Measurements from ENCODE around the gene MAPK10.

MAPK10 gene

DNA sequence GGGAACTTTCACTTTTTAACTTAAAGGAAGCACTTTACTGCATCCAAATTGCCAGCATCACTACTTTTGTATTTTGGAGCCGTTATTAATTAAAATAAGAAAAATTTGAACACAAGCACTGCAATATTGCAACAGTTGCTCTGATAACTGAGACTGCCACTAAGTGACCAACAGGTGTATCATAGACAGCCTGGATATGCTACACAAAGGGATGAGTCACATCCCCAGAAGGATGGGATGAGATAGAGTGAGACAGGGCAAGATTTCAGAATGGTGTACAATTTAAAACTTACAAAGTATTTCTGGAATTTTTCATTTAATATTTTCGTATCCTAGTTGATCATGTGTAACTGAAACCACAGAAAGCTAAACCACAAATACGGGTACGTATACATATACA lies 204.1 kb downstream of the MAPK10 start:
- H3K36me3 ChIP-seq (ENCODE audit: control insufficient read depth in 2 of 2, insufficient read depth in 1 of 2, low read length in 2 of 2) = no peaks in the 10 kb centered on the region
- no peak overlapping the region for H3K27ac ChIP-seq (ENCODE audit: extremely low read depth, low read depth, low read length)
- CTCF ChIA-PET = no interaction called here
- no peaks in the 10 kb centered on the region for H3K9me3 ChIP-seq (ENCODE audit: control insufficient read depth, insufficient read depth, low read depth, low read length)
- no peak for TF ChIP-seq KLF16 (tag by site-specific recombination; IDR thresholded peaks at IDR 0.05)
- TF ChIP-seq ZNF221 (tag by site-specific recombination; IDR thresholded peaks at IDR 0.05; ENCODE audit: borderline replicate concordance) = no peak
- TF ChIP-seq MEIS1 (CRISPR knock-in tag; IDR thresholded peaks at IDR 0.05; ENCODE audit: borderline replicate concordance) = no peak
- TF ChIP-seq ZNF514 (tag by site-specific recombination; IDR thresholded peaks at IDR 0.05) = no peak
- no peak for TF ChIP-seq ZNF366 (tag by site-specific recombination; conservative IDR thresholded peaks at IDR 0.05)
- no peak for TF ChIP-seq ZNF121 (tag by site-specific recombination; IDR thresholded peaks at IDR 0.05)
- TF ChIP-seq, protein P1, sequence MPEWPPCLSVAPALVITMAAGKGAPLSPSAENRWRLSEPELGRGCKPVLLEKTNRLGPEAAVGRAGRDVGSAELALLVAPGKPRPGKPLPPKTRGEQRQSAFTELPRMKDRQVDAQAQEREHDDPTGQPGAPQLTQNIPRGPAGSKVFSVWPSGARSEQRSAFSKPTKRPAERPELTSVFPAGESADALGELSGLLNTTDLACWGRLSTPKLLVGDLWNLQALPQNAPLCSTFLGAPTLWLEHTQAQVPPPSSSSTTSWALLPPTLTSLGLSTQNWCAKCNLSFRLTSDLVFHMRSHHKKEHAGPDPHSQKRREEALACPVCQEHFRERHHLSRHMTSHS (tag by site-specific recombination; IDR thresholded peaks at IDR 0.05) = no peak
- TF ChIP-seq, protein P2, sequence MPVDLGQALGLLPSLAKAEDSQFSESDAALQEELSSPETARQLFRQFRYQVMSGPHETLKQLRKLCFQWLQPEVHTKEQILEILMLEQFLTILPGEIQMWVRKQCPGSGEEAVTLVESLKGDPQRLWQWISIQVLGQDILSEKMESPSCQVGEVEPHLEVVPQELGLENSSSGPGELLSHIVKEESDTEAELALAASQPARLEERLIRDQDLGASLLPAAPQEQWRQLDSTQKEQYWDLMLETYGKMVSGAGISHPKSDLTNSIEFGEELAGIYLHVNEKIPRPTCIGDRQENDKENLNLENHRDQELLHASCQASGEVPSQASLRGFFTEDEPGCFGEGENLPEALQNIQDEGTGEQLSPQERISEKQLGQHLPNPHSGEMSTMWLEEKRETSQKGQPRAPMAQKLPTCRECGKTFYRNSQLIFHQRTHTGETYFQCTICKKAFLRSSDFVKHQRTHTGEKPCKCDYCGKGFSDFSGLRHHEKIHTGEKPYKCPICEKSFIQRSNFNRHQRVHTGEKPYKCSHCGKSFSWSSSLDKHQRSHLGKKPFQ (tag by site-specific recombination; IDR thresholded peaks at IDR 0.05) = no peak
- TF ChIP-seq SCRT2 (tag by site-specific recombination; IDR thresholded peaks at IDR 0.05) = peak; percentile 80
- H3K4me3 ChIP-seq (ENCODE audit: low read depth, low read length) = no peak overlapping the region
- POLR2A ChIA-PET = no interaction called here
- H3K4me1 ChIP-seq (ENCODE audit: control insufficient read depth, insufficient read depth, low read length) = no peaks in the 10 kb centered on the region

DNA sequence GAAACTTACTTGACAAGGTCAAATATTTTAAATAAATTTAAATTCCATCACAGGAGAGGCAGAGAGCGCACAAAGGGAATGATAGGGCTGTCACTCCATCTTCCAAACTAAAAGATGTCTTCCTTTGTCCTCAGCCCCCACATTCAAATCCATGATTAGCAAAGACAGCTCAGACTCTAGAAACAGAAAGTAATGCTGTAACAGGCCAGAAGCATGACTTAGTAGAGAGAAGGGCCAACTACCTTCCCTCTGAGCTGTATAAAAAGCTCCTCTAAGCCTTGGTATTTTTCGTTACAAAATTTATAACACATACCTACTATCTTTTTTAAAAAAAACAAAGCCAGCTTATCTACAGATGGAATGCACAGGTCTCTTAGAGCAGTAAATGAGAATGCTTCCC lies 207.4 kb downstream of the MAPK10 start:
- no peak overlapping the region for H3K27ac ChIP-seq (ENCODE audit: extremely low read depth, low read depth, low read length)
- TF ChIP-seq ZNF311 (tag by site-specific recombination; IDR thresholded peaks at IDR 0.05; ENCODE audit: borderline replicate concordance) (no peak), SALL2 (tag by site-specific recombination; IDR thresholded peaks at IDR 0.05; ENCODE audit: borderline replicate concordance) (no peak), PRDM1 (tag by site-specific recombination; IDR thresholded peaks at IDR 0.05) (no peak), ZNF544 (tag by site-specific recombination; IDR thresholded peaks at IDR 0.05) (no peak)
- POLR2A ChIA-PET = no interaction called here
- H3K36me3 ChIP-seq (ENCODE audit: control insufficient read depth in 2 of 2, insufficient read depth in 1 of 2, low read length in 2 of 2) = no peaks in the 10 kb centered on the region
- H3K9me3 ChIP-seq (ENCODE audit: control insufficient read depth, insufficient read depth, low read depth, low read length) = no peaks in the 10 kb centered on the region
- CTCF ChIA-PET = interaction anchor here (0.5 kb wide), 1 partner anchor 8 kb away, joined by 3 read pairs; no protein-coding TSS in a partner anchor
- H3K4me1 ChIP-seq (ENCODE audit: control insufficient read depth, insufficient read depth, low read length) = no peaks in the 10 kb centered on the region
- H3K4me3 ChIP-seq (ENCODE audit: low read depth, low read length) = no peak overlapping the region

DNA sequence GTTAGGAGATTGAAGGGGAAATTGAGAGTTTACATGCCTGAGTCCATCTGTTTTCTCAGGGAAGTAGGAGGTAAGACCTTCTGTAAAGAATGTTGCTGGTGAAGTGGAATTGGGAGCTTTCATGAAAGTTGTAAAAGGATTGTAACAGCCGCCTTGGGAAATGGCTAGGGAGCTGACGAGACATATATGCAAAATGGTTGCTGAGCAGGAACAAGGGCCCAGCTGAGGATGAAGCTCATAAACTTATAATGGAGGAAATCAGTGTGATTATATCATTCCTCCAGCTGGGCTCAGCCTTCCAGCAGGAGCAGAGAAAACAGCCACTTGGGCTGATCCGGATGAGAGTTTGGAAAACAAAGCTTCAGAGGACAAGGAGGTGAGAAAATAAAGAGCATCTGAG lies 208.7 kb downstream of the MAPK10 start:
- Histone ChIP-seq H3K4me3 (ENCODE audit: low read depth, low read length) (no peak overlapping the region), H3K36me3 (ENCODE audit: control insufficient read depth in 2 of 2, insufficient read depth in 1 of 2, low read length in 2 of 2) (no peaks in the 10 kb centered on the region), H3K27ac (ENCODE audit: extremely low read depth, low read depth, low read length) (no peak overlapping the region), H3K4me1 (ENCODE audit: control insufficient read depth, insufficient read depth, low read length) (no peaks in the 10 kb centered on the region), H3K9me3 (ENCODE audit: control insufficient read depth, insufficient read depth, low read depth, low read length) (no peaks in the 10 kb centered on the region)
- POLR2A ChIA-PET = no interaction called here
- CTCF ChIA-PET = no interaction called here
- no peak for TF ChIP-seq RBAK (tag by site-specific recombination; IDR thresholded peaks at IDR 0.05)
- TF ChIP-seq ZNF146 (tag by site-specific recombination; IDR thresholded peaks at IDR 0.05) = no peak
- no peak for TF ChIP-seq GLIS1 (tag by site-specific recombination; IDR thresholded peaks at IDR 0.05)
- TF ChIP-seq ZBTB8A (tag by site-specific recombination; IDR thresholded peaks at IDR 0.05) = no peak
- no peak for TF ChIP-seq ZNF473 (tag by site-specific recombination; IDR thresholded peaks at IDR 0.05)
- no peak for TF ChIP-seq ZNF341 (tag by site-specific recombination; IDR thresholded peaks at IDR 0.05; ENCODE audit: low read depth)
- TF ChIP-seq, protein P3, sequence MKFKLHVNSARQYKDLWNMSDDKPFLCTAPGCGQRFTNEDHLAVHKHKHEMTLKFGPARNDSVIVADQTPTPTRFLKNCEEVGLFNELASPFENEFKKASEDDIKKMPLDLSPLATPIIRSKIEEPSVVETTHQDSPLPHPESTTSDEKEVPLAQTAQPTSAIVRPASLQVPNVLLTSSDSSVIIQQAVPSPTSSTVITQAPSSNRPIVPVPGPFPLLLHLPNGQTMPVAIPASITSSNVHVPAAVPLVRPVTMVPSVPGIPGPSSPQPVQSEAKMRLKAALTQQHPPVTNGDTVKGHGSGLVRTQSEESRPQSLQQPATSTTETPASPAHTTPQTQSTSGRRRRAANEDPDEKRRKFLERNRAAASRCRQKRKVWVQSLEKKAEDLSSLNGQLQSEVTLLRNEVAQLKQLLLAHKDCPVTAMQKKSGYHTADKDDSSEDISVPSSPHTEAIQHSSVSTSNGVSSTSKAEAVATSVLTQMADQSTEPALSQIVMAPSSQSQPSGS (tag by site-specific recombination; IDR thresholded peaks at IDR 0.05; ENCODE audit: low read depth) = no peak
- no peak for TF ChIP-seq ZNF221 (tag by site-specific recombination; IDR thresholded peaks at IDR 0.05; ENCODE audit: borderline replicate concordance)
- TF ChIP-seq, protein P4, sequence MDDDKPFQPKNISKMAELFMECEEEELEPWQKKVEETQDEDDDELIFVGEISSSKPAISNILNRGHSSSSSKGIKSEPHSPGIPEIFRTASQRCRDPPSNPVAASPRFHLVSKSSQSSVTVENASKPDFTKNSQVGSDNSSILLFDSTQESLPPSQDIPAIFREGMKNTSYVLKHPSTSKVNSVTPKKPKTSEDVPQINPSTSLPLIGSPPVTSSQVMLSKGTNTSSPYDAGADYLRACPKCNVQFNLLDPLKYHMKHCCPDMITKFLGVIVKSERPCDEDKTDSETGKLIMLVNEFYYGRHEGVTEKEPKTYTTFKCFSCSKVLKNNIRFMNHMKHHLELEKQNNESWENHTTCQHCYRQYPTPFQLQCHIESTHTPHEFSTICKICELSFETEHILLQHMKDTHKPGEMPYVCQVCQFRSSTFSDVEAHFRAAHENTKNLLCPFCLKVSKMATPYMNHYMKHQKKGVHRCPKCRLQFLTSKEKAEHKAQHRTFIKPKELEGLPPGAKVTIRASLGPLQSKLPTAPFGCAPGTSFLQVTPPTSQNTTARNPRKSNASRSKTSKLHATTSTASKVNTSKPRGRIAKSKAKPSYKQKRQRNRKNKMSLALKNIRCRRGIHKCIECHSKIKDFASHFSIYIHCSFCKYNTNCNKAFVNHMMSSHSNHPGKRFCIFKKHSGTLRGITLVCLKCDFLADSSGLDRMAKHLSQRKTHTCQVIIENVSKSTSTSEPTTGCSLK (tag by site-specific recombination; IDR thresholded peaks at IDR 0.05) = no peak
- TF ChIP-seq, protein P2 (tag by site-specific recombination; IDR thresholded peaks at IDR 0.05) = no peak
- TF ChIP-seq HOXA7 (CRISPR knock-in tag; IDR thresholded peaks at IDR 0.05; ENCODE audit: borderline replicate concordance) = no peak
- TF ChIP-seq GLIS2 (tag by site-specific recombination; IDR thresholded peaks at IDR 0.05) = no peak
- no peak for TF ChIP-seq ZNF548 (tag by site-specific recombination; IDR thresholded peaks at IDR 0.05)
- TF ChIP-seq ZNF654 (tag by site-specific recombination; IDR thresholded peaks at IDR 0.05; ENCODE audit: low read depth) = no peak
- TF ChIP-seq ZNF366 (tag by site-specific recombination; conservative IDR thresholded peaks at IDR 0.05) = no peak
- TF ChIP-seq FEZF1 (tag by site-specific recombination; IDR thresholded peaks at IDR 0.05) = no peak

Data from HEK293 (cell line).